Transverse colon (tissue), 4 donors: ENCODE results near the gene RASSF1. TPM values are rescaled to one million over a fixed set of nuclear protein-coding genes. Genes with fewer than 3 reads are reported as not detected.

ENCODE experiments used
- DNase-seq: peaks from one replicate; pipeline ENCODE4 v3.0.0-alpha.2; 2019
- H3K27ac ChIP-seq, 4 donors: fragments of 200-600 bp; sonication (generic); 2 replicates each; pipeline ENCODE4 v1.5.1; 2016 to 2018; ENCODE audit warnings: inconsistent platforms in 4 of 4
- H3K27me3 ChIP-seq: fragments of 200-600 bp; sonication (generic); 2 replicates; pipeline ENCODE4 v1.5.1; 2017; ENCODE audit warnings: inconsistent platforms
- H3K36me3 ChIP-seq, 4 donors: fragments of 200-600 bp; sonication (generic); 2 replicates each; pipeline ENCODE4 v1.5.1; 2017 to 2019; ENCODE audit warnings: inconsistent platforms in 4 of 4
- H3K4me1 ChIP-seq, 4 donors: fragments of 200-600 bp; sonication (generic); 2 replicates each; pipeline ENCODE4 v1.5.1; 2017 to 2020; ENCODE audit warnings: inconsistent platforms in 4 of 4
- H3K4me3 ChIP-seq, 4 donors: fragments of 200-600 bp; sonication (generic); 1 replicate in 1 of 4; 2 replicates in 3 of 4; pipeline versions ENCODE4 v1.5.1 to v1.6.1; 2017 to 2019; ENCODE audit warnings: inconsistent platforms in 4 of 4
- H3K9me3 ChIP-seq, 2 donors: fragments of 200-600 bp; sonication (generic); 2 replicates each; pipeline ENCODE4 v1.5.1; 2017 to 2019; ENCODE audit warnings: inconsistent platforms in 2 of 2
- EP300 ChIP-seq: sonication (generic); formaldehyde crosslinking; IDR thresholded peaks from one replicate; pipeline ENCODE4 v1.6.1; 2017; ENCODE audit warnings: antibody characterized with exemption, low read depth
- POLR2A ChIP-seq: fragments of 450-650 bp; IDR thresholded peaks from one replicate; pipeline ENCODE4 v1.6.1; 2016; ENCODE audit warnings: antibody characterized with exemption, mild to moderate bottlenecking, moderate library complexity
- POLR2AphosphoS5 ChIP-seq, 3 donors: sonication (generic); formaldehyde crosslinking; IDR thresholded peaks; one replicate each; pipeline ENCODE4 v1.6.1; 2016; ENCODE audit warnings: antibody characterized with exemption in 3 of 3
- WGBS, 2 donors: methylation state at CpG; one replicate each; pipeline ENCODE4 v1.1.5; 2018; ENCODE audit warnings: low coverage in 1 of 2; 5-methylcytosine and 5-hydroxymethylcytosine counted together
- in situ Hi-C, 4 donors: fragments of 200-750 bp; cut with MboI; loops; one replicate each; pipeline versions ENCODE4 v1.15.0 to v1.15.1; 2017; ENCODE audit warnings: low sequenced_read_pairs in 3 of 4, low pct_ligation_motif_present in 1 of 4, low pct_unique_long_range_greater_than_20kb in 1 of 4
- intact Hi-C: fragments of 100-400 bp; cut with DNase I; formaldehyde crosslinking; loops from one replicate; pipeline ENCODE4 v1.15.1; 2023; ENCODE audit warnings: low total_unique reads
- total RNA-seq, 4 donors: library from RNA; depleted of rRNA; stranded (reverse); fragments of >200 nt; gene quantifications; one replicate each; pipeline ENCODE4 v1.1.0, GENCODE V29; 2016
- TF ChIP-seq, protein P1 (sequence below), 5 experiments: fragments of 200-600 bp in 3 of 5; fragments of 450-650 bp in 2 of 5; sonication (generic) in 3 of 5; IDR thresholded peaks; 1 replicate in 2 of 5; 2 replicates in 3 of 5; pipeline ENCODE4 v1.5.1; 2016 to 2017; ENCODE audit warnings: antibody characterized with exemption in 5 of 5, inconsistent platforms in 3 of 5, mild to moderate bottlenecking in 2 of 5, moderate library complexity in 1 of 5

The RASSF1 gene
- total RNA-seq, 4 donors from 2014 or later = 9.8 to 29.2 (median 21.7) TPM

DNA sequence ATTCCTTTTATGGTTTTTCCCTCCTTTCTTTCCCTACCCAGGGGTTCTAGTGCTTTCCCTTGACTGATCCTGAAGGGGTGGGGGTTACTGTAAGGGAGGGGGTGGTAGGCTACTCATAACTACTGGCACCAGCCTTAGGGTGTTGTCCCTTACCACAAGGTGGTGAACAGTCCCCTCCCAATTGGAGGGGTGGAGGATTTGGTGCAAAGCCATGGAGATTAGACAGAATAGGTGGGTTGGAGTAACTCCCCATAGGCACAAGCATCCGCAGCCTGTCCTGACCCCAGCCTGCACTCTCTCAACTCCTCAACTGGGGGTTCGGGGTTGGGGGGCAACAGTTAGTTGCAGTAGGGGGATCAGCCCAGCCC, 15.5 kb downstream of the RASSF1 start:
- H3K4me1 ChIP-seq = peaks cover 15 to 50% (median 39%) of the 10 kb centered on the region in 4 donors
- H3K4me3 ChIP-seq = no peak overlapping the region
- H3K9me3 ChIP-seq = no peaks in the 10 kb centered on the region
- no peak for DNase-seq
- no peaks in the 10 kb centered on the region for H3K27me3 ChIP-seq
- in situ Hi-C loops = no loop called here
- H3K27ac ChIP-seq = no peak overlapping the region
- H3K36me3 ChIP-seq = peaks cover 0 to 7% (median 0%) of the 10 kb centered on the region in 4 donors
- no peak for TF ChIP-seq POLR2A
- TF ChIP-seq EP300 = no peak
- no peak for TF ChIP-seq POLR2AphosphoS5 (IDR thresholded peaks at IDR 0.05)
- TF ChIP-seq, protein P1, sequence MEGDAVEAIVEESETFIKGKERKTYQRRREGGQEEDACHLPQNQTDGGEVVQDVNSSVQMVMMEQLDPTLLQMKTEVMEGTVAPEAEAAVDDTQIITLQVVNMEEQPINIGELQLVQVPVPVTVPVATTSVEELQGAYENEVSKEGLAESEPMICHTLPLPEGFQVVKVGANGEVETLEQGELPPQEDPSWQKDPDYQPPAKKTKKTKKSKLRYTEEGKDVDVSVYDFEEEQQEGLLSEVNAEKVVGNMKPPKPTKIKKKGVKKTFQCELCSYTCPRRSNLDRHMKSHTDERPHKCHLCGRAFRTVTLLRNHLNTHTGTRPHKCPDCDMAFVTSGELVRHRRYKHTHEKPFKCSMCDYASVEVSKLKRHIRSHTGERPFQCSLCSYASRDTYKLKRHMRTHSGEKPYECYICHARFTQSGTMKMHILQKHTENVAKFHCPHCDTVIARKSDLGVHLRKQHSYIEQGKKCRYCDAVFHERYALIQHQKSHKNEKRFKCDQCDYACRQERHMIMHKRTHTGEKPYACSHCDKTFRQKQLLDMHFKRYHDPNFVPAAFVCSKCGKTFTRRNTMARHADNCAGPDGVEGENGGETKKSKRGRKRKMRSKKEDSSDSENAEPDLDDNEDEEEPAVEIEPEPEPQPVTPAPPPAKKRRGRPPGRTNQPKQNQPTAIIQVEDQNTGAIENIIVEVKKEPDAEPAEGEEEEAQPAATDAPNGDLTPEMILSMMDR (IDR thresholded peaks at IDR 0.05) = no peak
- intact Hi-C loops = no loop called here
- WGBS, 2 donors = 93% methylated on average over 2 of the region's 2 CpGs; no CpG with 5 or more reads in 1 of the 2 donors

DNA sequence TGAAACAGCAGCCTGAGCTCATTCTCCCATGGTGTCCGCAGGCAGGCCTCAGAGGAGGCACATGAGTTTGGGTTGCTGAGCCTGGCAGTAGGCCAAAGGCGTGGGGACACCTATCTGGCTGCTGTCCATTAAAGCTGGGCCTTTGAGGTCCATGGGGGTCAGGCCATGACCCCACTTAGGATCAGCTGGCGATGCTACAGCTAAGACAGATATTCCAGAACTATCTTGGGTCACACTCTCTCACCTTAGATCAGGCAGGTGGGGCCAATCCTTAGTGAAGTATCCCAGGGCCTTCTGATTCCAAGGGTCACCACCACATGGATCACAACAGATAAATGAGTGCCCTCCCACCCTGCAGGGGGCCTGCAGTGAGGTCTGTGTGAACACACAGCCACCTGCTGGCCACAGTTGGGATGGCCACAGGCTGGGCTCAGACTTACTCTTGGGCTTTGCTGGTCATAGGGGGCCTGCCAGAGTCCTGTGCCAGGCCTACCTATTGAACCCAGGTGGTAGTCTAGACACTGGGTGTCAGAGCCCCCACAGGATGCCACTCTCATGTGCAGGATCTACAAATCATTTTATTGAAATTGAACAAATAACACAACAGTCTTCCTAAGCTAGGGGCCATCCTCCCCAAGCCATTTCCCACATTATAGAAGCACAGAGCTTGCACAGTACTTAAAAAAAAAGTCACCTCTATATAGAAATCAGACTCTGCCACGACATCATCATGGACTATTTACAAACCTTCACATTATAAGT, 16.1 kb downstream of the RASSF1 start:
- Histone ChIP-seq H3K36me3 (peaks cover 0 to 1% (median 0%) of the 10 kb centered on the region in 4 donors), H3K4me1 (peaks cover 18 to 56% (median 44%) of the 10 kb centered on the region in 4 donors), H3K4me3 (no peak overlapping the region), H3K27ac (peak overlapping the region; percentile 92 to 94 (median 92)), H3K9me3 (no peaks in the 10 kb centered on the region), H3K27me3 (no peaks in the 10 kb centered on the region)
- DNase-seq = peak; percentile 65
- WGBS, 2 donors = 13 to 48% methylated on average over 1 to 4 of the region's 4 CpGs
- intact Hi-C loops = no loop called here
- in situ Hi-C loops = no loop called here
- TF ChIP-seq, protein P1 (IDR thresholded peaks at IDR 0.05) = peak; percentile 77 to 89 (median 81)
- no peak for TF ChIP-seq POLR2A
- no peak for TF ChIP-seq POLR2AphosphoS5 (IDR thresholded peaks at IDR 0.05)
- no peak for TF ChIP-seq EP300

DNA sequence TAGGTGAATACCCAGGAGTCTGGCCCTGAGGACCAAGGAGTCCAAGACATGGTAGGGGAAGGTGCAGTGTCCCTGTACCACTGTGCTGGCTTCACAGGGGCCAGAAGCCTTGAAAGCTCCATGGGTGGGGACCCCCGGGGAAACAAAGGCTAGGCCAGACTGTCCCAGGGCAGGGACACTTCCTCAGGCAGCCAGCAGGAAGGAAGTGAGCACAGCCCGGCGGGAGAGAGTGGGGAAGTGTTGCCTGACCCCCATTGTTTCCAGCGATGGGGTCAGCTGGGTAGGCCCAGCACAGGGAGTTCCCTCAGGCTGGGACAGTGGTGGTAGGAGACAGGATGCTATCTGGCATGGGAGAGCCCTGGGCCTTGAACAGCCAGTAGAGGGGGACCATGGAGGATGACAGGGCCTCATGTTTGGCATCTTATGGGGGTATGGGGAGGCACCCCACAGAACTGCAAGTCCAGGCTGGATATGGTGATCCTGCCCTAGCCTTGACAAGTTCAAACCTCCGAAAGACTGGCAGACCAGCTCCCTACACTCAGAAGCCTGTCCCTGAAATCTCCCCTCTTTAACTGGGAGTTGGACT, 16.9 kb downstream of the RASSF1 start:
- TF ChIP-seq POLR2AphosphoS5 (IDR thresholded peaks at IDR 0.05) (peak in 1 of 3 donors; percentile 45), EP300 (no peak)
- 33 to 67% methylated on average over 1 to 5 of the region's 5 CpGs for WGBS, 2 donors
- in situ Hi-C loops (no loop called here), intact Hi-C loops (no loop called here)
- no peak for DNase-seq
- Histone ChIP-seq H3K36me3 (no peaks in the 10 kb centered on the region), H3K4me3 (no peak overlapping the region), H3K4me1 (peaks cover 18 to 60% (median 49%) of the 10 kb centered on the region in 4 donors), H3K9me3 (no peaks in the 10 kb centered on the region), H3K27ac (peak overlapping the region; percentile 92 to 94 (median 92)), H3K27me3 (no peaks in the 10 kb centered on the region)

DNA sequence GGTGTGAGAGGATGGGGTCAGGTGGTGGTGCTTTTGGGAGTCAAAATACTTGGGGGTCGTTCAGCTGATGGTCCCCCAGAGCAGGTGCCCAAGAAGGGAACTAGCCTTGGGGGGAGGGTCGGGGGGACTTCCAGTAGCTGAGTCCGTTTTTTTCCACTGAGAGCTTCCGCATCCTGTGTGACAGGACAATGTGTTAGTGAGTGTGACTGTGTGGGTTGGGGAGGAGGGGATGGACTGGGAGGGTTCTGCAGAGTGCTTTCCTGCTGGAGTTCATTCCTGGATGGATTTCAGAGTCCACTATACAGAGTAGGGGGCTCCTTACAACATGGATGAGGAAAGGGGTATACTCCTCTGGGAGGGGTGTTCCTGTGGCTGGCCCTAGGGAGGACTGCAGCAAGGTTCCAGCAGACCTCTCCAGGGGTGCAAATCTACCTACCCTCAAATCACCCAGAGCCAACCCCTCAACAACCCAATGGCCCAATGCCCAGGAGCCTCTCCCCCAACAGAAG, 17.5 kb downstream of the RASSF1 start:
- Histone ChIP-seq H3K36me3 (no peaks in the 10 kb centered on the region), H3K4me1 (peaks cover 21 to 62% (median 50%) of the 10 kb centered on the region in 4 donors), H3K27me3 (no peaks in the 10 kb centered on the region), H3K4me3 (no peak overlapping the region), H3K9me3 (no peaks in the 10 kb centered on the region), H3K27ac (peak overlapping the region; percentile 92 to 94 (median 92))
- intact Hi-C loops (no loop called here), in situ Hi-C loops (no loop called here)
- no peak for DNase-seq
- WGBS, 2 donors = 45 to 46% methylated on average over 4 of the region's 4 CpGs
- TF ChIP-seq POLR2A = no peak
- no peak for TF ChIP-seq EP300
- TF ChIP-seq, protein P1 (IDR thresholded peaks at IDR 0.05) = no peak
- TF ChIP-seq POLR2AphosphoS5 (IDR thresholded peaks at IDR 0.05) = no peak
